GM23338 (cell line): Measurements from ENCODE around the gene NUF2. TPM values are rescaled to one million over a fixed set of nuclear protein-coding genes. Genes with fewer than 3 reads are reported as not detected.
A peak's percentile ranks its signal among the peaks of the same experiment; 100 is the strongest.

Experiments
- ATAC-seq: fragments of 200-7000 bp; cut with Tn5 transposase; 3 replicates; pipeline ENCODE4 v1.9.1; 2020
- DNase-seq: peaks from one replicate; pipeline ENCODE4 v3.0.0-alpha.2; 2015; ENCODE audit warnings: low spot score
- H2AFZ ChIP-seq: fragments of 200-600 bp; sonication (generic); 2 replicates; pipeline ENCODE4 v1.8.0; 2016; ENCODE audit warnings: antibody characterized with exemption, mild to moderate bottlenecking, moderate library complexity
- H3F3A ChIP-seq: fragments of 200-600 bp; sonication (generic); replicated peaks from 2 replicates; pipeline ENCODE4 v1.8.0; 2017; ENCODE audit warnings: antibody characterized with exemption, mixed run types, low read depth
- H3K27ac ChIP-seq: fragments of 200-600 bp; sonication (generic); 2 replicates; pipeline ENCODE4 v1.6.1; 2016; ENCODE audit warnings: low read depth
- H3K27me3 ChIP-seq: fragments of 200-600 bp; sonication (generic); 2 replicates; pipeline ENCODE4 v1.8.0; 2016; ENCODE audit warnings: mild to moderate bottlenecking, mixed run types, moderate library complexity; ENCODE audit not compliant: insufficient read depth
- H3K36me3 ChIP-seq: fragments of 200-600 bp; sonication (generic); 2 replicates; pipeline ENCODE4 v1.8.0; 2016; ENCODE audit warnings: mild to moderate bottlenecking; ENCODE audit not compliant: insufficient read depth
- H3K4me1 ChIP-seq: fragments of 200-600 bp; sonication (generic); 2 replicates; pipeline ENCODE4 v1.8.0; 2016; ENCODE audit warnings: mild to moderate bottlenecking, moderate library complexity; ENCODE audit not compliant: insufficient read depth
- H3K4me2 ChIP-seq: fragments of 200-600 bp; sonication (generic); 2 replicates; pipeline ENCODE4 v1.7.1; 2017; ENCODE audit warnings: mixed run types
- H3K4me3 ChIP-seq: fragments of 200-600 bp; sonication (generic); 2 replicates; pipeline ENCODE4 v1.6.1; 2016; ENCODE audit warnings: mixed run types
- H3K79me2 ChIP-seq: fragments of 200-600 bp; sonication (generic); replicated peaks from 2 replicates; pipeline ENCODE4 v1.8.0; 2017; ENCODE audit warnings: mild to moderate bottlenecking; ENCODE audit not compliant: insufficient read depth
- H3K9me2 ChIP-seq: fragments of 200-600 bp; sonication (generic); 2 replicates; pipeline ENCODE4 v1.8.0; 2017; ENCODE audit not compliant: insufficient read depth
- H4K20me1 ChIP-seq: fragments of 200-600 bp; sonication (generic); replicated peaks from 2 replicates; pipeline ENCODE4 v1.8.0; 2017; ENCODE audit warnings: mild to moderate bottlenecking; ENCODE audit not compliant: insufficient read depth
- H3K27ac Mint-ChIP-seq: 2 replicates; pipeline ENCODE4 v1.8.0; 2020; ENCODE audit warnings: inconsistent platforms, mild to moderate bottlenecking, moderate library complexity, mixed read lengths
- H3K27me3 Mint-ChIP-seq: 3 replicates; pipeline ENCODE4 v1.8.0; 2022; ENCODE audit warnings: low read depth, mild to moderate bottlenecking, moderate library complexity, mixed read lengths, inconsistent platforms; ENCODE audit not compliant: insufficient read depth, poor library complexity
- H3K36me3 Mint-ChIP-seq: 3 replicates; pipeline ENCODE4 v1.8.0; 2021; ENCODE audit warnings: low read depth, mild to moderate bottlenecking, inconsistent platforms, moderate library complexity, mixed read lengths
- H3K4me1 Mint-ChIP-seq: 3 replicates; pipeline ENCODE4 v1.8.0; 2020; ENCODE audit warnings: mild to moderate bottlenecking, inconsistent platforms, mixed read lengths
- H3K4me3 Mint-ChIP-seq: 3 replicates; pipeline ENCODE4 v1.8.0; 2021; ENCODE audit warnings: moderate library complexity, mild to moderate bottlenecking, inconsistent platforms, mixed read lengths
- H3K9me3 Mint-ChIP-seq: 3 replicates; pipeline ENCODE4 v1.8.0; 2020; ENCODE audit warnings: moderate library complexity, mild to moderate bottlenecking, inconsistent platforms, mixed read lengths
- CREB1 ChIP-seq: fragments of 250-450 bp; sonication (Bioruptor Pico); IDR thresholded peaks from 2 replicates; pipeline ENCODE4 v1.5.0; 2020; ENCODE audit warnings: low read depth, mild to moderate bottlenecking, moderate library complexity
- EZH2 ChIP-seq: fragments of 200-600 bp; sonication (generic); IDR thresholded peaks from one replicate; pipeline ENCODE4 v1.8.0; 2017; ENCODE audit warnings: antibody characterized with exemption, mild to moderate bottlenecking, low read depth; ENCODE audit not compliant: unreplicated experiment
- EZH2phosphoT487 ChIP-seq: fragments of 200-600 bp; sonication (generic); IDR thresholded peaks from one replicate; pipeline ENCODE4 v1.8.1; 2018; ENCODE audit warnings: antibody characterized with exemption; ENCODE audit not compliant: unreplicated experiment
- JUNB ChIP-seq: IDR thresholded peaks from one replicate; pipeline ENCODE4 v1.6.1; 2016; ENCODE audit warnings: antibody characterized with exemption; ENCODE audit not compliant: unreplicated experiment
- NANOG ChIP-seq: IDR thresholded peaks from 2 replicates; pipeline ENCODE4 v1.6.1; 2016; ENCODE audit warnings: antibody characterized with exemption, borderline replicate concordance
- STAT1 ChIP-seq: IDR thresholded peaks from one replicate; pipeline ENCODE4 v1.6.1; 2016; ENCODE audit warnings: antibody characterized with exemption; ENCODE audit not compliant: unreplicated experiment
- ZNF114 ChIP-seq: fragments of 250-450 bp; sonication (Bioruptor Pico); IDR thresholded peaks from 2 replicates; pipeline ENCODE4 v1.5.0; 2020; ENCODE audit warnings: mild to moderate bottlenecking, moderate library complexity
- ZNF331 ChIP-seq: fragments of 250-450 bp; sonication (Bioruptor Pico); IDR thresholded peaks from 2 replicates; pipeline ENCODE4 v1.5.0; 2020; ENCODE audit warnings: low read depth, mild to moderate bottlenecking, moderate library complexity
- polyA plus RNA-seq: library from polyadenylated mRNA; unstranded; fragments of >200 nt; fragmentation: Nextera tagmentation; extraction: Ambion mirVana; gene quantifications from 2 replicates; pipeline ENCODE4 v1.2.1, GENCODE V29; 2016
- total RNA-seq: library from RNA; depleted of rRNA; stranded (reverse); fragments of >200 nt; shearing (Covaris generic); gene quantifications from 2 replicates; pipeline ENCODE4 v1.2.3, GENCODE V29; 2014
- TF ChIP-seq, protein P1 (sequence below): fragments of 250-450 bp; sonication (Bioruptor Pico); IDR thresholded peaks from 2 replicates; pipeline ENCODE4 v1.5.0; 2020; ENCODE audit warnings: mild to moderate bottlenecking, moderate library complexity
- TF ChIP-seq, protein P2 (sequence below): IDR thresholded peaks from 2 replicates; pipeline ENCODE4 v1.6.1; 2016; ENCODE audit warnings: antibody characterized with exemption
- TF ChIP-seq, protein P3 (sequence below): IDR thresholded peaks from one replicate; pipeline ENCODE4 v1.6.1; 2018; ENCODE audit warnings: antibody characterized with exemption; ENCODE audit not compliant: unreplicated experiment

The NUF2 gene
- total and polyA plus RNA-seq, 2 experiments from 2014 or later: 21.7 to 51.4 TPM

DNA sequence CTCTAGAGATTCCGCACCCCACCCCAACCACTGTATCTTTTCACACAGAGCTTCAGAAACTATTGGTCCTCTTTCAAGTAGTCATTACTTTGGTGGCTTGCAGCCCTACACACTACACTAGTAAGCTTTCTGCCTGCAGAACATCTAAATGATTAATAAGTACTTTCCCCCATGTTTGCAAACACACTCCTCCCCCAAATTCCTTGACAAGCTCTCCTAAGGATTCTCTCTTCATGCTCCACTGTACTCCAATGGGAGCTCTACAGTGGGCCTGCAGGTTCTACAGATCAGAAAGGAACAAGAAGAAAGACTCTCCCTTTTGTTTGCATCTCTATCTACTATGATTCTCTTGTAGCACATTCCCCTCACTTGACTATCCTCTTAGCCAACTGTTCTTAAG, 16.3 kb upstream of the NUF2 start:
- no peaks in the 10 kb centered on the region for H3K27me3 Mint-ChIP-seq
- no peaks in the 10 kb centered on the region for H3K79me2 ChIP-seq
- no peaks in the 10 kb centered on the region for H3F3A ChIP-seq
- no peaks in the 10 kb centered on the region for H3K4me1 Mint-ChIP-seq
- H3K9me2 ChIP-seq: no peaks in the 10 kb centered on the region
- H3K27ac ChIP-seq: no peak overlapping the region
- TF ChIP-seq, protein P1, sequence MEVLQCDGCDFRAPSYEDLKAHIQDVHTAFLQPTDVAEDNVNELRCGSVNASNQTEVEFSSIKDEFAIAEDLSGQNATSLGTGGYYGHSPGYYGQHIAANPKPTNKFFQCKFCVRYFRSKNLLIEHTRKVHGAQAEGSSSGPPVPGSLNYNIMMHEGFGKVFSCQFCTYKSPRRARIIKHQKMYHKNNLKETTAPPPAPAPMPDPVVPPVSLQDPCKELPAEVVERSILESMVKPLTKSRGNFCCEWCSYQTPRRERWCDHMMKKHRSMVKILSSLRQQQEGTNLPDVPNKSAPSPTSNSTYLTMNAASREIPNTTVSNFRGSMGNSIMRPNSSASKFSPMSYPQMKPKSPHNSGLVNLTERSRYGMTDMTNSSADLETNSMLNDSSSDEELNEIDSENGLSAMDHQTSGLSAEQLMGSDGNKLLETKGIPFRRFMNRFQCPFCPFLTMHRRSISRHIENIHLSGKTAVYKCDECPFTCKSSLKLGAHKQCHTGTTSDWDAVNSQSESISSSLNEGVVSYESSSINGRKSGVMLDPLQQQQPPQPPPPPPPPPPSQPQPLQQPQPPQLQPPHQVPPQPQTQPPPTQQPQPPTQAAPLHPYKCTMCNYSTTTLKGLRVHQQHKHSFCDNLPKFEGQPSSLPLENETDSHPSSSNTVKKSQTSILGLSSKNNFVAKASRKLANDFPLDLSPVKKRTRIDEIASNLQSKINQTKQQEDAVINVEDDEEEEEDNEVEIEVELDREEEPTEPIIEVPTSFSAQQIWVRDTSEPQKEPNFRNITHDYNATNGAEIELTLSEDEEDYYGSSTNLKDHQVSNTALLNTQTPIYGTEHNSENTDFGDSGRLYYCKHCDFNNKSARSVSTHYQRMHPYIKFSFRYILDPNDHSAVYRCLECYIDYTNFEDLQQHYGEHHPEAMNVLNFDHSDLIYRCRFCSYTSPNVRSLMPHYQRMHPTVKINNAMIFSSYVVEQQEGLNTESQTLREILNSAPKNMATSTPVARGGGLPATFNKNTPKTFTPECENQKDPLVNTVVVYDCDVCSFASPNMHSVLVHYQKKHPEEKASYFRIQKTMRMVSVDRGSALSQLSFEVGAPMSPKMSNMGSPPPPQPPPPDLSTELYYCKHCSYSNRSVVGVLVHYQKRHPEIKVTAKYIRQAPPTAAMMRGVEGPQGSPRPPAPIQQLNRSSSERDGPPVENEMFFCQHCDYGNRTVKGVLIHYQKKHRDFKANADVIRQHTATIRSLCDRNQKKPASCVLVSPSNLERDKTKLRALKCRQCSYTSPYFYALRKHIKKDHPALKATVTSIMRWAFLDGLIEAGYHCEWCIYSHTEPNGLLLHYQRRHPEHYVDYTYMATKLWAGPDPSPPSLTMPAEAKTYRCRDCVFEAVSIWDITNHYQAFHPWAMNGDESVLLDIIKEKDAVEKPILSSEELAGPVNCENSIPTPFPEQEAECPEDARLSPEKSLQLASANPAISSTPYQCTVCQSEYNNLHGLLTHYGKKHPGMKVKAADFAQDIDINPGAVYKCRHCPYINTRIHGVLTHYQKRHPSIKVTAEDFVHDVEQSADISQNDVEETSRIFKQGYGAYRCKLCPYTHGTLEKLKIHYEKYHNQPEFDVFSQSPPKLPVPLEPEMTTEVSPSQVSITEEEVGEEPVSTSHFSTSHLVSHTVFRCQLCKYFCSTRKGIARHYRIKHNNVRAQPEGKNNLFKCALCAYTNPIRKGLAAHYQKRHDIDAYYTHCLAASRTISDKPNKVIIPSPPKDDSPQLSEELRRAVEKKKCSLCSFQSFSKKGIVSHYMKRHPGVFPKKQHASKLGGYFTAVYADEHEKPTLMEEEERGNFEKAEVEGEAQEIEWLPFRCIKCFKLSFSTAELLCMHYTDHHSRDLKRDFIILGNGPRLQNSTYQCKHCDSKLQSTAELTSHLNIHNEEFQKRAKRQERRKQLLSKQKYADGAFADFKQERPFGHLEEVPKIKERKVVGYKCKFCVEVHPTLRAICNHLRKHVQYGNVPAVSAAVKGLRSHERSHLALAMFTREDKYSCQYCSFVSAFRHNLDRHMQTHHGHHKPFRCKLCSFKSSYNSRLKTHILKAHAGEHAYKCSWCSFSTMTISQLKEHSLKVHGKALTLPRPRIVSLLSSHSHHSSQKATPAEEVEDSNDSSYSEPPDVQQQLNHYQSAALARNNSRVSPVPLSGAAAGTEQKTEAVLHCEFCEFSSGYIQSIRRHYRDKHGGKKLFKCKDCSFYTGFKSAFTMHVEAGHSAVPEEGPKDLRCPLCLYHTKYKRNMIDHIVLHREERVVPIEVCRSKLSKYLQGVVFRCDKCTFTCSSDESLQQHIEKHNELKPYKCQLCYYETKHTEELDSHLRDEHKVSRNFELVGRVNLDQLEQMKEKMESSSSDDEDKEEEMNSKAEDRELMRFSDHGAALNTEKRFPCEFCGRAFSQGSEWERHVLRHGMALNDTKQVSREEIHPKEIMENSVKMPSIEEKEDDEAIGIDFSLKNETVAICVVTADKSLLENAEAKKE: no peak
- no peak for TF ChIP-seq JUNB
- no peak for TF ChIP-seq ZNF114
- no peak for TF ChIP-seq STAT1
- no peak for TF ChIP-seq EZH2phosphoT487
- TF ChIP-seq CREB1 (CRISPR knock-in tag): no peak
- TF ChIP-seq, protein P2, sequence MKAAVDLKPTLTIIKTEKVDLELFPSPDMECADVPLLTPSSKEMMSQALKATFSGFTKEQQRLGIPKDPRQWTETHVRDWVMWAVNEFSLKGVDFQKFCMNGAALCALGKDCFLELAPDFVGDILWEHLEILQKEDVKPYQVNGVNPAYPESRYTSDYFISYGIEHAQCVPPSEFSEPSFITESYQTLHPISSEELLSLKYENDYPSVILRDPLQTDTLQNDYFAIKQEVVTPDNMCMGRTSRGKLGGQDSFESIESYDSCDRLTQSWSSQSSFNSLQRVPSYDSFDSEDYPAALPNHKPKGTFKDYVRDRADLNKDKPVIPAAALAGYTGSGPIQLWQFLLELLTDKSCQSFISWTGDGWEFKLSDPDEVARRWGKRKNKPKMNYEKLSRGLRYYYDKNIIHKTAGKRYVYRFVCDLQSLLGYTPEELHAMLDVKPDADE: no peak
- TF ChIP-seq EZH2: no peak
- TF ChIP-seq ZNF331 (CRISPR knock-in tag): no peak
- TF ChIP-seq, protein P3, sequence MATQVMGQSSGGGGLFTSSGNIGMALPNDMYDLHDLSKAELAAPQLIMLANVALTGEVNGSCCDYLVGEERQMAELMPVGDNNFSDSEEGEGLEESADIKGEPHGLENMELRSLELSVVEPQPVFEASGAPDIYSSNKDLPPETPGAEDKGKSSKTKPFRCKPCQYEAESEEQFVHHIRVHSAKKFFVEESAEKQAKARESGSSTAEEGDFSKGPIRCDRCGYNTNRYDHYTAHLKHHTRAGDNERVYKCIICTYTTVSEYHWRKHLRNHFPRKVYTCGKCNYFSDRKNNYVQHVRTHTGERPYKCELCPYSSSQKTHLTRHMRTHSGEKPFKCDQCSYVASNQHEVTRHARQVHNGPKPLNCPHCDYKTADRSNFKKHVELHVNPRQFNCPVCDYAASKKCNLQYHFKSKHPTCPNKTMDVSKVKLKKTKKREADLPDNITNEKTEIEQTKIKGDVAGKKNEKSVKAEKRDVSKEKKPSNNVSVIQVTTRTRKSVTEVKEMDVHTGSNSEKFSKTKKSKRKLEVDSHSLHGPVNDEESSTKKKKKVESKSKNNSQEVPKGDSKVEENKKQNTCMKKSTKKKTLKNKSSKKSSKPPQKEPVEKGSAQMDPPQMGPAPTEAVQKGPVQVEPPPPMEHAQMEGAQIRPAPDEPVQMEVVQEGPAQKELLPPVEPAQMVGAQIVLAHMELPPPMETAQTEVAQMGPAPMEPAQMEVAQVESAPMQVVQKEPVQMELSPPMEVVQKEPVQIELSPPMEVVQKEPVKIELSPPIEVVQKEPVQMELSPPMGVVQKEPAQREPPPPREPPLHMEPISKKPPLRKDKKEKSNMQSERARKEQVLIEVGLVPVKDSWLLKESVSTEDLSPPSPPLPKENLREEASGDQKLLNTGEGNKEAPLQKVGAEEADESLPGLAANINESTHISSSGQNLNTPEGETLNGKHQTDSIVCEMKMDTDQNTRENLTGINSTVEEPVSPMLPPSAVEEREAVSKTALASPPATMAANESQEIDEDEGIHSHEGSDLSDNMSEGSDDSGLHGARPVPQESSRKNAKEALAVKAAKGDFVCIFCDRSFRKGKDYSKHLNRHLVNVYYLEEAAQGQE: no peak
- TF ChIP-seq NANOG: no peak
- no peak for DNase-seq
- no peaks in the 10 kb centered on the region for H3K4me1 ChIP-seq
- H3K27ac Mint-ChIP-seq: peak overlapping the region; percentile 57
- H3K36me3 Mint-ChIP-seq: peaks cover 6% of the 10 kb centered on the region; the same call in 1 of the 3 replicates
- H4K20me1 ChIP-seq: no peaks in the 10 kb centered on the region
- H3K9me3 Mint-ChIP-seq: peaks cover 3% of the 10 kb centered on the region; the same call in 1 of the 3 replicates
- no peaks in the 10 kb centered on the region for H3K27me3 ChIP-seq
- ATAC-seq: no peak
- H3K4me3 Mint-ChIP-seq: no peak overlapping the region
- no peaks in the 10 kb centered on the region for H3K36me3 ChIP-seq
- no peak overlapping the region for H3K4me3 ChIP-seq
- no peak overlapping the region for H2AFZ ChIP-seq
- H3K4me2 ChIP-seq: no peak overlapping the region
